Stimulated activated CD4-positive, alpha-beta T cell treated with anti-CD3 and anti-CD28 coated beads, Interleukin-2, amount 100 ng/mL, for 4 hours (primary cell): ENCODE results near the gene HUS1.
"Not testable (repeated sequence)": the region's sequence is repeated elsewhere in the genome, so short reads cannot be mapped to it uniquely, and the experiment has no call there.

ENCODE experiments used
- DNase-seq: peaks from one replicate; pipeline ENCODE4 v3.0.0-alpha.2; 2020; ENCODE audit warnings: low read depth

HUS1 gene

DNA sequence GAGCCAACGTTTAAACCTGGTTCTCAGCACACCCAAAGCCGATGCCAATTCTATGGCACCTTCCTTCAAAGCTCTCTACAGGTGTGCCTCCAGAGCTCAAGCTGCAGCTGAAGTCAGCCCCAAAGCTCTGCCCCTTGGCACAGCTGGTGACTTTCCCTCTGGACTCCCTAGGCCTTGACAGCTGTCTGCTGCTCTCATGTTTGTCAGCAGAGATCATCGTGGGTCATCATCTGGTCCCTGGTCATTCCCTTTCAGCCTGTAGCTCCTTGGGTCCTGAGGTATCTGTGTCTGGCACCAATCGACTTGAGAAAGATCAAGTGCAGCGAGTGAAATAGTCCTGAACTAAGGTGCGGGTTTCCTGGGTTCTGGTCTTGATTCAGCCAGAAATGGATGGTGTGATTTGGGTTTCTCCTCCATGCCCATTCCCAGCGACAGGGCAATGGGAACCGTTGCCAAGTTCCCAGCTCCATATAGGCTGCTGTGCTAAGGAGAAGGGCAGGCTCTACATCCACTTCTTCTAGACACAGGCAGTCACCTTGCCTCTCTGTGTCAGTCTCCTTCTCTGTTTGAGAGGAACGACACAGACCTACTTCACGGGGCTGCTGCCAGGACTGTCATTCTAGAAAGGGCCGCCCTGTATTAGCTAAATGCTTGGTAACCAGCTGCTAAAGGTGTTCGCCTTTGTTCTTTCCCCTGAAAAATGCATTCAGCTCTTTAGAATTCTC, 34.7 kb downstream of the HUS1 start:
- no peak for DNase-seq

DNA sequence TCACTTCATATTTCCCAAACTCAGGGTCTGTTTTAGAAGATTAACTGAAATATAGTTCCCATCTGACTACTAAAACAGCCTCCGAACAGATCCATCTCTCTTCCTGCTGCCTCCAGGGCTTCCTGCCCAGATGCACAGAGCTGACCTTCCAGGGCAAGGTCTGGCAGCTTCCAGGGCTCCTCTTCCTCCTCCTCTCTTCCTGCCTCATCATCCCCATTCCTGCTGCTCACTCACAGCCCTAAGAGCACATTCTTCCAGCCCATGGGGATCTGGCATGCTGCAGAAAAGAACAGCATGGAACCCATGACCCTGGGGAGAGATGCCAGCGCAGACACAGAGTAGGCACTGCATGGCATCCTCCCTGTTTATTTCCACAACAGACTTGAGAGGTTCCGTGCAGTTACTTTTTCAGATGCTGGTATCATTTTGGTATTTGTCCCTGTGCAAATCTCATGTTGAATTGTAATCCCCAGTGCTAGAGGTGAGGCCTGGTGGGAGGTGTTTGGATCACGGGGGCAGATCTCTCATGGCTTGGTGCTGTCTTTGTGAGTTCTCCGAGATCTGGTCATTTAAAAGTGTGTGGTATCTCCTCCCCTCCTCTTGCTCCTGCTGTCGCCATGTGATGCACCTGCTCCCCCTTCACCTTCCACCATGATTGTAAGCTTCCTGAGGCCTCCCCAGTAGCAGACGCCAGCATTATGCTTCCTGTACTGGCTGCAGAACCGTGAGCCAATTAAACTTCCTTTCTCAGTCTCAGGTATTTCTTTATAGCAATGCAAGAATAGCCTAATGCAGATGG, 35.5 kb downstream of the HUS1 start:
- DNase-seq = no peak

DNA sequence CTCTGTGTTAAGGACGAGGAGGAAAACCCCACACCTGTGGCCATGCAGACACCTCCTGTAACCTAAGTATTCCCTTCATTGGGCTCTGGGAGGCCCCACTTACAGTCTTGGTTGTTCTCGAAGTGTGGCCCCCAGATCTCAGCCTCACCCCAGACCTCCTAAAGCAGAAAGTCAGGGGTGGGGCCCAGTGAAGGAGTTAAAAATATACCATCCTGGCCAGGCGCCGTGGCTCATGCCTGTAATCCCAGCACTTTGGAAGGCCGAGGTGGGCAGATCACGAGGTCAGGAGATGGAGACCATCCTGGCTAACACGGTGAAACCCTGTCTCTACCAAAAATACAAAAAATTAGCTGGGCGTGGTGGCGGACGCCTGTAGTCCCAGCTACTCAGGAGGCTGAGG, 36.8 kb downstream of the HUS1 start:
- DNase-seq = not testable (repeated sequence)

DNA sequence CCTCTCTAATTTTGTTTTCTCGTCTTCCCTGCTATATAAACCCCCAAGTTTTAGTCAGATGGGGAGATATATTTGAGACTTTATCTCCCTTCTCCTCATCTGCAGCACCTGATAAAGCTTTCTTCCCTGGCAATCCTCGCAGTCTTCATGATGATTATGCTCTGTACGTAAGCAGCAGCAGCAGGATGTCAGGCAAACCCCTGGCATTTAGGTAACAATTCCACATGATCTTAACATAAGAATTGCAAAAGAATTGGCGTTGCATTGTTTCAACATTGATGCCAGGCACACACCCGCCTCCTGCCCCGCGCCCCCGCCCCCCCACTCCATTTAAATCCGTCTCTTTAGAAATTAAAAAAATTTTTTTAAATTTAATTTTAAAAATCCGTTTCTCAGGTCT, 37.3 kb downstream of the HUS1 start:
- no peak for DNase-seq

DNA sequence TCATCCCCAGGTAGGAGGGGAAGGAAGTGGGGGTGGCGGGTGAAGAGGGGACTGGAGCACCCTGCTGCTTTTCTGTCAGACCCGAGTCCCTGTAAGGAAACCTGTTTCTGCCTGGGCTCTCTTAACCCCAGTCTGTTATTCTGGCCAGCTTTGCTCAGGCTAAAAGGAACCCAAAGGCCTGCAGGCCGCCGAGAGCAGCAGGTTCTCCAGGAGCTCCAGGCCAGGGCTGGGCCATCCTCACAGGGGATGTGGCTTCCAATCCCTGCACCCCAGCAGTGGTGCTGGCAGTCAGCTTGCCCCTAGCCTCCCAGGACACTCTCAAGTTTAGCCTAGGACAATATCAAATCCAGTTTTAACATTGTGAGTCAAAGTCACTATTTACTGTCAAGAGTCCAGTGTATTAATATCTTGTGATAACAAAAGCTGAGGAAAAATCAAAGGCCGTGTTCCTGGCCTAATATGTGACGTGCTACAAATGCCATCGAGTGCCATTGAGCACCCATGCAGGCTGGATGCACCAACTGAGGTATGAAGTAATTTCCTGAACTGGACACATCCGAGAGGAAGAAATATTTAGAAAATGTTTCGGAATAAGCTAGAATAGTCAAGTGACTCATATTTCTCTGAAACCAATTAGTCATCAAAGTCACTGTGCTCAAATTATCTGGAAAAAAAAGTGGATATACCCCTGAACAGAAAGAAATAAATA, 38.1 kb downstream of the HUS1 start:
- no peak for DNase-seq

DNA sequence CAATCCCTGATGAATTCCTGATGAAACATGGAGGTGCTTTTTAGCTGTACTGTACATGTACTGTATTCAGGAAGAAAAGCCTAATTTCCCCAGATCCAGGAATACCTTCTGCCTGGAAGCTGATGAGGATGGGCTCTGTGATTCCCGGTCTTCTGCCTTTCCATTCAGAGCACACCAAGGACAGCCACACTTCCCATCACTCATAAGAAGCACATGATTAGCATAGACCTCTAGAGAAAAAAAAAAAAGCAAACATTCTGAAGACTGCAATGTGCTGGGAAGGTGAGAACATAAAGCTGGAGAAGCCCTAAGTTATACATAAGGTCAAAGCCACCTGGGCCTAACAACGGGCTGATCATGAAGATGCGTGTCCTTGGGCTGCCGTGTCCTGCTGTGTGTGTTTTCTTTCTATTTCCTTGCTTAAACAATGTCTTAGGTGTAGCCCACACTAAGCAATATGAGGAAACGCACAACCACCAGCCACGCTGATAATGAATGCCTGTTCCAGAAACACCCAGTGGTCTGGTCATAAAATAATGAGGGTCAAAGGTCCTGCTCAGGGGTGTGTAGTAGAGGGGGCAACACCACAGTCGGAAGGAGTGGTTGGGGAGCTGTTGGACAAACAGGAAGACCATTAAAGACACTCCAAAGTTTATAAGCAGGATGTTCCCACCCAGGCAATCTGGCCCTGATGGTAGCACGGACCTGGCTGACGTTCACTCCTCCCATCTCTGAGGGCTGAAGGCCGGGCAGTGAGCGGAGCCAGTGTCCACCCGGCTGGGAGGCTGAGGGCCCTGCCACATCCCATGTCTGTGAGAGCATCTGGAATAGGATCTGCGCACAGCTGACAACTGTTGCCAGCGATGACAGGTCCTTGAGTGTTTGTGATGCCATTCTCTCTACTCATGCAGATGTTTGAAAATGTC, 39.1 kb downstream of the HUS1 start:
- DNase-seq = no peak

DNA sequence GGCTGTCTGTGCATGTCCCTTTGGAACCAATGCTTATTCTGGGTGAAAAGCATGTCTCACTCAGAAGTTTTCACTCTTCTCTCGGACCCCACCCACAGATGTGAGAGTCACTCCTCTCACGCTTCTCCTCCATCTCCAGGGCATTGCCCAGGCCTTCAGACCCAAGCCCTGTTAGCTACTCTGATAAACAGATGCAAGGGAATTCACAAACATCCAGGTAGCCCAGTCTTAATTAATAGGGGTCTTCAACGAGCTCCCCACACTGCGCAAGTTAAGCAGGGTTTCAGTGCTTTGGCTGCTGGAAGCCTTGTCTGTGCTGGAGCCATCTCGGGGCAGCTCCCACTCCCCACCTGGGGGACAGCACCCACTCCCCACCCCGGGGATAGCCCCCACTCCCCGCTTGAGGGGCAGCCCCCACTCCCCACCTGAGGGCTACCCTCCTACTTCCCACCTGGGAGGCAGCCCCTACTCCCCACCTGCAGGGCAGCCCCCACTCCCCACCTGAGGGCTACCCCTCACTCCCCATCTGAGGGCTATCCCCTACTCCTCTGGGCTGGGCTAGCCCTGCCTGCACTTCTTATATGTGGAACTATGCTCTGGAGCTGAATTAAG, 39.9 kb downstream of the HUS1 start:
- DNase-seq = no peak

DNA sequence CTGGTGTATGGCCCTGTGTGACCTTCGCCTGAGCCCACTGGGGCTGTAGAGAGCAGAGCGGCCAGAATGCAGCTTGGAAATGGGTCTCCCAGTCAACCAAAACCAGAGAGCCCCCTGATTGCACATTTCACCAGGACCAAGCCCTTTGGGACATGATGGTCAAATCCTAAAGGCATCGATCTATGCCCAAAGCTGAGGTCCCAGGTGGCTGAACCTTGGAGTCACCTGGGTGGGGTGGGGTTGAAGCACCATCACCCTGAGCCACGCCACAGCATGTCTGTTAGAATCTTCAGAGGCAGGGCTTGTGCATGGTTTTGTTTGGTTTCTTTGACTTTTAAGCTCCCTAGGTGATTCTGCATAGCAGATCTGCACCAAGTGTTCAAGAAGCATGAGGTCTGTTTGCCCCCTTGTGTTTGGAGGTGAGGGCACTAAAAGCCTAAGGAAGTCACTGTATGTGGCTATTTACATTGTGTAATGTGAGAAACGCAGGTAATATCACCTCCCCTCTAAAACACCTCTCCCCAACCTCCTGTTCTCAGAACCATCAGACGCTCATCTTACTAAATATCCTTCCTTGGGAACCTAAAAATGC, 40.7 kb downstream of the HUS1 start:
- DNase-seq = no peak

DNA sequence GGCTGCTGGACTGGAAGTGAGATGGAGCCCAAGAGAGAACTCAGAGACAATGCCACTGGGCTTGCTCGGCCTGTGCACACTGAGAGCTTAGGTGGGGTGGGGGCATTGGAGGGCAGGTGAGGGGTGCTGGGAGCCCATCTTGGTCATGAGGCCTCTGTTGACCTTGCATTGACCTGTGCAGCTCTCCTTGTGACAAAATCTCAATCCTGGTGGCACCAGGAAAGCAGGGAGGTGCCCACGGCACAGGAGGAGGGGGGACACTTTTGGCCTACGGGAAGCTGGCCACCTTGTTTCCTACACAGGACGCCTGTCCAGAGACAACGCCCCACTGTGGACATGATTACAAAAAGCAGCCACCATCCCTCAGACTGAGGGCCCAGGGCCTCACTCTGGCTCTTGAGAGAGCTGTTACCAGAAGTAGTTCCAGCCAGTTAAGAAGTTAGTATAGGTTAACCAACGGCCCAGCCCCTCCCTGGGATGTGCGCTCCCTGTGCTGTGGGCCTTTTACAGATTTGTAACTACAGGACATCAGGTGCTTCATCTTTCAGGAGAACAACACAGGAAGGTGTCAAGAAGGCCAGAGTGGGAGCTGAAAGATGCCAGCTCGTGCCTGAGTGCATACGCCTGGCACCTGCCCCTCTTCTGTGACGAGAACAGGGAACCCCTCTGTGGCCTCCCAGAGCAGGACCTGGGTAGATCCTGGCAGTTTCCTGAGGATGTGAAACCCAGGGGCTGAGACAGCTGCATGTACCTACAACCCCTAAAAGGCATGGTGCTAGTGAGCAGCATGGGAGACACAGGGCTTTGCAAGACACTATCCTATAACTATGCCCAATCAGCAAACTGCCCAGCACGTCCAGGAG, 41.5 kb downstream of the HUS1 start:
- DNase-seq = no peak

DNA sequence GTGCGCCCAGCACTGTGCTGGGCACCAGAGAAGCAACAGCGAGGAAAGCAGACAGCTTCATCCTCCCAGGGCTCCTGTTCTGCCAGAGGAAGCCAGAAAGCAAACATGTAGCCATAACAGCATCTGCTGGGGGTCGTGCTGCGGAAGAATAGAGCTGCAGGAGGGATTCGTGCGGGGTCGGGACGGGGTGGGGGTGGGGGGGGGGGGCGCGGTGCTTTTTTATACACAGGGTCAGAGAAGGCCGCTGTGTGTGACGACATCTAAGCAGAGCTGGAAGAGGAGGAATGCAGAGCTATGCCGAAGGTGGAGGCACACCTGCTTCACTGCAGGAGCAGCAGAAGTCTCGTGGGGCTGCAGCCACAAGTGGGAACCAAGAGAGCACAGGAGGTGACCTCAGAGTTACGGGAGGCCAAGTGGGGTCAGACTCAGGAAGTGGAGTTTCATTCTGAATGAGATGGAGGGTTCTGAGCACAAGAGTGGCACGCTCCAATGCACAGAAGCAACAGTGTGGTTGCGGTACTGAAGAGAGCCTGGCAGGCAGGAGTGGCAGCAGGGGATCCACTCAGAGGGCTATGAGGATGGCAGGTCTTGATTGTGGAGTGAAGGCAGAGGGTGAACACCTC, 42.2 kb downstream of the HUS1 start:
- DNase-seq = no peak

DNA sequence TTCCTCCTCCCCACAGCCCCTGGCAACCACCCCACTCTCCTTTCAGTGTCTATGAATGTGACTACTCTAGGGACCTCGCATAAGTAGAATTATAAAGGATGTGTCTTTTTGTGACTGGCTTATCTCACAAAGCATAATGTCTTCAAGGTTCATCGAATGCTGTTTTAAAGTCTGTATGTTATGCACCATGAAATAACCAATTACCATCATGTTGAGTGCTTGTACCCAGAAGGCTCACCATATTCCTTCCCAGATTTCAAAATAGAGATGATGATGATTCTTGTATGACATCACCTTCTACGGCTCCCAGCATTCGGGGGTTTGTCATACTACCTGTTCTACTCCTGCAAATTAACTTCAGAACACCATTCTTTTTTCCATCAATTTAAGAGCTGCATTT, 43.1 kb downstream of the HUS1 start:
- DNase-seq = no peak

DNA sequence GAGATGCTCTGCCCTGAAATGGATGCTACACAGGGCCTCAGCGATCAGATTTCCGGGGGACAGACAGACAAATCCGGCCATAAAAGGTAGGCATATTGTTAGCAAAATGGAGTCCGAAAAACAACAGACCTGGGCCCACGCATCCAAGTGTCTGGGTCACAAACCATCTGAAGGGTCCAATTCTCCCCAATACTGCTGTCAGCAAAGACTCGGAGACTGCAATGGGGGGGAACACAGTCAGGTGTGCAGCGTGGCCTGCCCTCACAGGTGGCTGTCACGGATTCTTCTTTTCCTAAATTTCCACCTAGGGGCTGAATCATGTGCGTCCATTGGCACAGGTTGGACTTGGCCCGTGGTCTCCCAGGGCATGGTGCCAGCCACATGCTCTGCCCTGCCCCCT, 44.1 kb downstream of the HUS1 start:
- no peak for DNase-seq

DNA sequence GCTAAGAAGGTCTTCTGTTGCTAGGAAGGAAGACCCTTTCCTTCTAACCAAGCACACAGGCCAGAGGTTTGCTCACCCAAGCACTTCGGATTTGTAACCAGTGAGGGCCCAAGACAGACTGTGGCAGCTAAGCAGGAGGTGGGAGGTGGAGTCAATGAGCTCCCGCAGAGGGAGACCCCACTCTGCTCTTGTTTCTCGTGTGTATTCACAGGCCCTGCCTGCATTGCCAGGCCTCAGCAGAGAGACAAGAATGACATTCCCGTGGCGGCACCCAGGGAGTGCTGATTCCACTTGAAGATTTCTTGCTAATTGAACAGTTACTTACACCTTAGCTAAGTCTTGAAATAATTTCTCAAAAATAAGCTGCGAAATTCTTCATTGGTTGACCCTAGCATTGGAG, 44.6 kb downstream of the HUS1 start:
- no peak for DNase-seq

DNA sequence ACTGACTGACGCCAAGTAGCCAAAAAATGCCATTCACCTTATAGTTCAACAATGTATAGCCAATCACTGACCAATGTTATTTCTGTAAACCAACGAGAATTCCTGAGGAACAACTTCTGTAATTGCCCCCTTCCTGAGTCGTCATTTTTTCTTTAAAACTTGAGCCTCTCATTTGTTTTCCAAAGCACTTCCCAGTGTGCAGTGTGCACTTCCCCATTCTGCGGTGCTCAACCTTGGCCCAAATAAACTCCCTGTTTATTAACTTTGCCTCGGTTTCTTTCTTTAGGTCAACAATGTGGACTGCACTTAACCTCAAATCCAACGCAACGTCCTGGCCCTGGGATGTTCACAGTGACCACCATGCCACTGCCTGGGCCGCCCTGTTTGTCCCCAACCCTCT, 46.2 kb downstream of the HUS1 start:
- DNase-seq = no peak

DNA sequence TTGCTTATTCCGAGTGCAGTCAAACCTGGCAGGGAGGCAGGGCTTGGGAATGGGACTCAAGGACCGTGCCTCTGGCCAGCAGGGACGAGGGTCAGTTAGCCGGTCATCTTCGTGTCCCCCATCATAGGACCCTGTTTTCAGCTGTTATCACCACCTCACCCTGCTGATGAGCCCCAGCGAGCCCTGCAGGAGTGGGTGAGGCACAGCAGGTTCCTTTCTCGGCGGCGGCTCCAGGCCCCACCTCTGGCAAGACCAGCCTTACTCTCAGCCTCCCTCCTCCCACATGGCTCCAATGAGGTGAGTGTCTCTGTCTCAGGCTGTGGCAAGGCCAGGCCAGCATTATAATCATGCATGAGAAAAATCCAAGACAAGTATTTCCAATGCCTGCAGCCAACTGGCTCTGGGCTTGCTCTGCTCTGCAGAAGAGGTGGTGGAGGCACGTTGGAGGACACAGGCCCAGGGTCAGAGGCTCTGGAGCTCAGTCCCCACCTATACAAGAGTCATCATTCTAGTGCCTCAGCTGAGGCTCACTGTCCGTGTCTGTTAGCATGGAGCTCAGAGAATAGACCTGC, 46.9 kb downstream of the HUS1 start:
- DNase-seq = no peak

DNA sequence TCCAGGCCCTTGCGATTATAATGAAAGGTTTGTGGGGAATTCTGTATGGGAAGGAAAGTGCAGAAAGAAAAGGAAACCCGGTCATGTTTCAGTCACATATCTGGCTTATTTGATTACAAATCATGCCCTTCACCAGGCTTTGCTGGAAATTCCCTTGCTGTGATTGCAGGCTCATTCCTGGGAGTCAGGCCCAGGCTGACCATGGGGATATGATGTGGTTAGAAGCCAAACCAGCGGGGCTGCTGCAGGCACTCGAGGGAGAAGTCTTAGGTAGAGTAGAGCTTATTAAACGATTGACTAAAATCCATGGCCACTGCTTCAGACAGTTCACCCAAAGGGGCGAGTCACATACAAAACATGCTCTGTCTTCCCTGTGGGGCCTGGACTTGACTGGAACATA, 47.4 kb downstream of the HUS1 start:
- no peak for DNase-seq

DNA sequence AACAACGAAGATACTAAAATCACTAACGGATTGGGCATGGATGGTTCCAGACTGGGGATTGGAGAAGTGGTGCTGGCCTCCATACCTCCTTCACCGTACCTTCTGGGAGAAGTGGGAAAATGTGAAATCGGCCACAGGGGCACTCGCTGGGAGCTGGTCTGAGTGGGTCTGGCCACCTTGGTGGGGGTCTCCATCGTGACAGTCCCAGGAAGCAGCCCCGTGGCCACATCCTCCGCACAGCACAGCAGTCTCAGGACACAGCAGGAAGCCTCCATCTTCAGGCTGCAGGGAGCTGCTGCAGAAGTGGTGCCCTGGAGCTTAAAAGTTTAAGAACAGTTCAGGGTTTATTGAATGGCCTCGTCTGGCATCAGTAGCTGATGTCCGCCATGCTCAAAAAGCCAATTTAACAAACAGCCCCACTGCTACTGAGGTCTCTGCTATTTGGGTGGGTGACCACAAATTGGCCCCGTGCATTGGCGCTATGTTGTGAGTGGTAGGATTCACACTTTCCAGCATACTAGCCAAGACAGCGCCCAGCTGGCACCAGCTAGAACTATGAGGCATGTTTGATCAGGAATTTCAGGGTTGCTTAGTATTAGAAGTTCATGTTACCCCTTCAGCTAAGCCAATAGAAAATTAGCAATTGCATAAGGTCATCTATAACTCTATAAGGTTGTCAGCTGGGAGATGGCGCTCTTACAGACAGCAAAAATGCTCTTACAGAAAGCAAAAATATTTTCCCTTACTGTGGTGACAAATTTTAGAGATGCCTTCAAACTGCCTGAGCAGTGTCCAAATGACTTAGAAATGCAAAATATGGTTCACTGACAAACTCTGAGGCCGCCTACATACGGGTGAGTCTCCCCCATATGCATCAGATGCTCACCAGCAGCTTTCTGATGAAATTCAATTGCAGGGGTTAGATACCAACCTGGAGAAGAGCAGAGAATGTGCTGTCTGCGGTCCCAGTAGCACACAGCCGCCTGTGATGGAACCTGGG, 48.1 kb downstream of the HUS1 start:
- no peak for DNase-seq

DNA sequence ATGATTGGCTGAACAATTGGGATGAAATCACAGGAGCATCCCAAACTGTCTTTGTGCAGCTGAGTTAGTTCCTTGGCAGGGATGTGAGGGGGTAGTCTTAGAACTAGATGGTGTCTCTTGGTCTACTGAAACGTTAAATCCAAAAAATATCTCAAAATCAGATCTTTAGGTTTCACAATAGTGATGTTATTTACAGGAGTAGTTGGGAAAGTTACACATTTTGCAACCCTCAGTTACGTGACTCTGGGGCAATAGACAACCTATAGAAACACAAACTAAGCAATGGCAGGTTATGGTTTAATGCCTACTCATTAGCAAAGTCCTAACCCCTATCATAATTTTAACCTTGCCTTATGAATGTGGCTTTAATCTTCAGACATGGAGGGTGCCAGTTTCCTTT, 55.1 kb downstream of the HUS1 start:
- DNase-seq = no peak
